Fibroblast of villous mesenchyme (primary cell): Measurements from ENCODE around the gene SLC39A7. TPM values are rescaled to one million over a fixed set of nuclear protein-coding genes. Genes with fewer than 3 reads are reported as not detected.

Experiments
- DNase-seq: peaks from one replicate; pipeline ENCODE4 v3.0.0-alpha.2; 2010; ENCODE audit warnings: low read depth
- H3K4me3 ChIP-seq: 2 replicates; pipeline ENCODE4 v1.5.1; 2011; ENCODE audit warnings: low read depth, mild to moderate bottlenecking, low read length
- CTCF ChIP-seq: IDR thresholded peaks from 2 replicates; pipeline ENCODE4 v1.5.1; 2012; ENCODE audit warnings: low read depth, mild to moderate bottlenecking, low read length; ENCODE audit not compliant: insufficient read depth
- total RNA-seq: library from RNA; depleted of rRNA; stranded (reverse); fragments of >200 nt; gene quantifications from 2 replicates; pipeline ENCODE4 v1.2.3, GENCODE V29; 2012

SLC39A7 gene
- total RNA-seq, 1 donor, result 143 TPM

- H3K4me3 ChIP-seq, result no peak overlapping the region
- TF ChIP-seq CTCF, result no peak
- no peak for DNase-seq
Measured at GRCh38 chr6:33195304-33196165, 5.1 kb upstream of the SLC39A7 start.

GRCh38 chr6:33197431-33198048 is 3.1 kb upstream of the SLC39A7 start:
- peak; percentile 76 for TF ChIP-seq CTCF
- no peak overlapping the region for H3K4me3 ChIP-seq
- peak; percentile 75 for DNase-seq

DNA sequence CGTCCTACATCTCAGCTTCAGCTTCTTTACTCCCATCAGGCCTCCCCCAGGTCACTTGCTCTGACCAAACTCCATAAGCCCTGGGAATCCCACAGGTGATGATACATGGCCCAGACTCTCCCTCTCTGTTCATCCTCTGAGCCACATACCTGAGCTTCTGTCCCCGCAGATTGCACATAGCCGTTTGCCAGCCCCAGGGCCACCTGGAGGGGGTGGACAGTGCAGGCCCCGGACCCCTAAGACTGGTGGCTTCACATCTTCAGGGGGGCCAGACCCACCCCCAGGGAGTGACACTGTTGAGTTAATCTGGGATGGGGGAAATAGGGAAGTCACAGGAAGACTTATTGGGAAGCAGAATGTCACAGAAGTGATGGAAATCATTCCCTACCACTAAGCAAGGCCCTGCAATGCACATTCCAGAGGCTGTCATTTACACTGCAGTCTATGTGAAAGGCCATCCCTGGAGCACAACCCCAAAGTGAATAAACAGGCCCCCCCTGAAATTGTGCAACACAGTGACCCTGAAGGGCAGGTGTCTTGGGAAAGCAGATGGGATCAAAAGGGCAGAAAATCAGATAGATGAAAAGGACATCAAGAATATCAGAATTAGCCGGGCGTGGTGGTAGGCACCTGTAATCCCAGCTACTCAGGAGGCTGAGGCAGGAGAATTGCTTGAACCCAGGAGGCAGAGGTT is 2.4 kb upstream of the SLC39A7 start:
- peak overlapping the region; percentile 10 for H3K4me3 ChIP-seq
- no peak for TF ChIP-seq CTCF
- no peak for DNase-seq

GRCh38 chr6:33198853-33199436 is 1.7 kb upstream of the SLC39A7 start:
- no peak for DNase-seq
- TF ChIP-seq CTCF, result no peak
- peak overlapping the region; percentile 98 for H3K4me3 ChIP-seq

- no peak for TF ChIP-seq CTCF
- peak; percentile 81 for DNase-seq
- H3K4me3 ChIP-seq, result peak overlapping the region; percentile 98
Measured at GRCh38 chr6:33199687-33200218, 914 bp upstream of the SLC39A7 start.

- no peak for TF ChIP-seq CTCF
- H3K4me3 ChIP-seq, result peak overlapping the region; percentile 98
- no peak for DNase-seq
Measured at GRCh38 chr6:33201147-33201545, 479 bp downstream of the SLC39A7 start.
